CD4-positive, alpha-beta T cell treated with Interleukin-6 for 4 hours (primary cell): ENCODE data around the gene BTBD16.

Experiments used
- DNase-seq: peaks from one replicate; pipeline ENCODE4 v3.0.0-alpha.2; 2020; ENCODE audit warnings: mixed read lengths

Gene BTBD16

GRCh38 chr10:122376364-122376961, 105.4 kb downstream of the BTBD16 start:
- no peak for DNase-seq

- peak; percentile 7 for DNase-seq
These were observed 107.9 kb downstream of the BTBD16 start for GRCh38 chr10:122379041-122379440.

GRCh38 chr10:122379537-122379936, 108.4 kb downstream of the BTBD16 start:
- no peak for DNase-seq

- DNase-seq: no peak
These were observed 109.6 kb downstream of the BTBD16 start for GRCh38 chr10:122380703-122381102.

GRCh38 chr10:122381680-122382079, 110.6 kb downstream of the BTBD16 start:
- no peak for DNase-seq

- no peak for DNase-seq
These were observed 115.4 kb downstream of the BTBD16 start for GRCh38 chr10:122386514-122386913.

GRCh38 chr10:122387572-122387971, 116.5 kb downstream of the BTBD16 start:
- DNase-seq: no peak
